Measurements from ENCODE around the gene GPR157.
"Not testable (repeated sequence)": the region's sequence is repeated elsewhere in the genome, so short reads cannot be mapped to it uniquely, and the experiment has no call there.

The GPR157 gene

GRCh38 chr1:9099555-9099954 is 29.3 kb downstream of the GPR157 start:
- Histone ChIP-seq H3K27me3 (ENCODE audit: insufficient read depth, low read length) (no peaks in the 10 kb centered on the region; the same call in 1 of the 2 replicates), H3K9me2 (ENCODE audit: low read depth, low read length) (no peaks in the 10 kb centered on the region), H3F3A (ENCODE audit: insufficient read depth, low read length) (no peaks in the 10 kb centered on the region), H3K27ac (ENCODE audit: low read depth, low read length, poor library complexity, severe bottlenecking) (no peak overlapping the region), H3K9ac (ENCODE audit: low read length) (no peak overlapping the region), H3K79me2 (ENCODE audit: insufficient read depth, low read length) (no peaks in the 10 kb centered on the region), H3K4me1 (ENCODE audit: insufficient read depth, low read length, severe bottlenecking) (peaks cover 23% of the 10 kb centered on the region), H3K36me3 (ENCODE audit: insufficient read depth, low read length) (no peaks in the 10 kb centered on the region), H3K9me3 (ENCODE audit: low read length) (no peaks in the 10 kb centered on the region), H2AFZ (ENCODE audit: low read length) (no peak overlapping the region), H4K20me1 (ENCODE audit: insufficient read depth, low read length) (no peaks in the 10 kb centered on the region), H3K4me3 (ENCODE audit: low read depth, low read length, poor library complexity, severe bottlenecking) (no peak overlapping the region), H3K4me2 (ENCODE audit: low read length) (no peak overlapping the region)
- TF ChIP-seq EZH2 (IDR thresholded peaks at IDR 0.05; ENCODE audit: borderline replicate concordance, low read length) (no peak), CTCF (IDR thresholded peaks at IDR 0.05; ENCODE audit: low read length) (no peak)

GRCh38 chr1:9097947-9098705 is 30.8 kb downstream of the GPR157 start:
- TF ChIP-seq EZH2 (IDR thresholded peaks at IDR 0.05; ENCODE audit: borderline replicate concordance, low read length): no peak
- no peak for TF ChIP-seq CTCF (IDR thresholded peaks at IDR 0.05; ENCODE audit: low read length)
- no peaks in the 10 kb centered on the region for H3F3A ChIP-seq (ENCODE audit: insufficient read depth, low read length)

GRCh38 chr1:9095818-9096217 is 33.1 kb downstream of the GPR157 start:
- no peak for TF ChIP-seq CTCF (IDR thresholded peaks at IDR 0.05; ENCODE audit: low read length)
- TF ChIP-seq EZH2 (IDR thresholded peaks at IDR 0.05; ENCODE audit: borderline replicate concordance, low read length): no peak
- no peaks in the 10 kb centered on the region for H3F3A ChIP-seq (ENCODE audit: insufficient read depth, low read length)

More at GRCh38 chr1:9097947-9098705, 30.8 kb downstream of the GPR157 start:
- no peaks in the 10 kb centered on the region for H3K27me3 ChIP-seq (ENCODE audit: insufficient read depth, low read length)
- no peaks in the 10 kb centered on the region for H3K9me2 ChIP-seq (ENCODE audit: low read depth, low read length)
- H3K4me1 ChIP-seq (ENCODE audit: insufficient read depth, low read length, severe bottlenecking): peaks cover 23% of the 10 kb centered on the region
- H3K79me2 ChIP-seq (ENCODE audit: insufficient read depth, low read length): no peaks in the 10 kb centered on the region
- no peaks in the 10 kb centered on the region for H4K20me1 ChIP-seq (ENCODE audit: insufficient read depth, low read length)
- H3K27ac ChIP-seq (ENCODE audit: low read depth, low read length, poor library complexity, severe bottlenecking): no peak overlapping the region
- H3K4me2 ChIP-seq (ENCODE audit: low read length): no peak overlapping the region
- no peak overlapping the region for H3K9ac ChIP-seq (ENCODE audit: low read length)
- H3K9me3 ChIP-seq (ENCODE audit: low read length): no peaks in the 10 kb centered on the region
- H2AFZ ChIP-seq (ENCODE audit: low read length): no peak overlapping the region
- H3K4me3 ChIP-seq (ENCODE audit: low read depth, low read length, poor library complexity, severe bottlenecking): no peak overlapping the region
- no peaks in the 10 kb centered on the region for H3K36me3 ChIP-seq (ENCODE audit: insufficient read depth, low read length)

GRCh38 chr1:9093996-9094595 is 34.8 kb downstream of the GPR157 start:
- not testable (repeated sequence) for H3K4me3 ChIP-seq (ENCODE audit: low read depth, low read length, poor library complexity, severe bottlenecking); H3F3A ChIP-seq (ENCODE audit: insufficient read depth, low read length); H3K4me2 ChIP-seq (ENCODE audit: low read length); H3K9me3 ChIP-seq (ENCODE audit: low read length); H3K27ac ChIP-seq (ENCODE audit: low read depth, low read length, poor library complexity, severe bottlenecking); H3K4me1 ChIP-seq (ENCODE audit: insufficient read depth, low read length, severe bottlenecking); H3K9ac ChIP-seq (ENCODE audit: low read length); H2AFZ ChIP-seq (ENCODE audit: low read length); H3K9me2 ChIP-seq (ENCODE audit: low read depth, low read length); H4K20me1 ChIP-seq (ENCODE audit: insufficient read depth, low read length); H3K36me3 ChIP-seq (ENCODE audit: insufficient read depth, low read length); H3K79me2 ChIP-seq (ENCODE audit: insufficient read depth, low read length)
- H3K27me3 ChIP-seq (ENCODE audit: insufficient read depth, low read length): peaks cover 11% of the 10 kb centered on the region

More at GRCh38 chr1:9095818-9096217, 33.1 kb downstream of the GPR157 start:
- Histone ChIP-seq H2AFZ (ENCODE audit: low read length) (no peak overlapping the region), H3K9me2 (ENCODE audit: low read depth, low read length) (no peaks in the 10 kb centered on the region), H3K27me3 (ENCODE audit: insufficient read depth, low read length) (peaks cover 8% of the 10 kb centered on the region), H3K9me3 (ENCODE audit: low read length) (no peaks in the 10 kb centered on the region), H3K4me3 (ENCODE audit: low read depth, low read length, poor library complexity, severe bottlenecking) (no peak overlapping the region), H3K27ac (ENCODE audit: low read depth, low read length, poor library complexity, severe bottlenecking) (no peak overlapping the region), H3K79me2 (ENCODE audit: insufficient read depth, low read length) (no peaks in the 10 kb centered on the region), H3K4me2 (ENCODE audit: low read length) (no peak overlapping the region), H3K36me3 (ENCODE audit: insufficient read depth, low read length) (no peaks in the 10 kb centered on the region; the same call in 1 of the 2 replicates), H3K4me1 (ENCODE audit: insufficient read depth, low read length, severe bottlenecking) (peaks cover 13% of the 10 kb centered on the region), H3K9ac (ENCODE audit: low read length) (no peak overlapping the region), H4K20me1 (ENCODE audit: insufficient read depth, low read length) (no peaks in the 10 kb centered on the region)
